OCI-LY7 (cell line): ENCODE data around the gene ANGPTL4. TPM values are rescaled to one million over a fixed set of nuclear protein-coding genes. Genes with fewer than 3 reads are reported as not detected.
"Not testable (repeated sequence)": the region's sequence is repeated elsewhere in the genome, so short reads cannot be mapped to it uniquely, and the experiment has no call there.

Experiments used
- BruUV-seq: library from RNA; stranded (reverse); fragments of 400-500 nt; replicated peaks from 2 replicates; lab custom pipeline; 2021; lab: Mats Ljungman, UMichigan
- CTCF ChIA-PET: fragments of 300-600 bp; sonication (Branson Sonifier 250); formaldehyde crosslinking; loops from one replicate; lab custom pipeline; 2022; ENCODE audit warnings: antibody characterized with exemption; ENCODE audit not compliant: unreplicated experiment; lab: Charles Lee
- POLR2A ChIA-PET: fragments of 300-600 bp; sonication (Branson Sonifier 250); formaldehyde crosslinking; loops from one replicate; lab custom pipeline; 2022; ENCODE audit warnings: antibody characterized with exemption; lab: Charles Lee
- DNase-seq: peaks from one replicate; pipeline ENCODE4 v3.0.0-alpha.2; 2015; ENCODE audit warnings: low spot score
- H2AFZ ChIP-seq: fragments of 200-600 bp; sonication (generic), shearing (Covaris generic); 2 replicates; pipeline ENCODE4 v1.6.1; 2014; ENCODE audit warnings: mild to moderate bottlenecking, antibody characterized with exemption, low read length, moderate library complexity
- H3K27ac ChIP-seq: fragments of 200-600 bp; sonication (generic); 2 replicates; pipeline ENCODE4 v1.5.1; 2014; ENCODE audit warnings: mixed run types, low read depth, mild to moderate bottlenecking, moderate library complexity, low read length, inconsistent platforms; ENCODE audit not compliant: poor library complexity, severe bottlenecking
- H3K36me3 ChIP-seq: fragments of 200-600 bp; sonication (generic); 2 replicates; pipeline ENCODE4 v1.6.1; 2014; ENCODE audit warnings: mild to moderate bottlenecking, antibody characterized with exemption, low read length, moderate library complexity, mixed read lengths; ENCODE audit not compliant: insufficient read depth
- H3K4me1 ChIP-seq: fragments of 200-600 bp; sonication (generic); 2 replicates; pipeline ENCODE4 v1.5.1; 2014; ENCODE audit warnings: mild to moderate bottlenecking, low read length; ENCODE audit not compliant: insufficient read depth, poor library complexity, severe bottlenecking
- H3K4me2 ChIP-seq: fragments of 200-600 bp; sonication (generic); 2 replicates; pipeline ENCODE4 v1.6.1; 2014; ENCODE audit warnings: mild to moderate bottlenecking, low read length
- H3K4me3 ChIP-seq: fragments of 200-600 bp; sonication (generic); 2 replicates; pipeline ENCODE4 v1.5.1; 2014; ENCODE audit warnings: mild to moderate bottlenecking, low read depth, low read length; ENCODE audit not compliant: poor library complexity, severe bottlenecking
- H3K79me2 ChIP-seq: fragments of 200-600 bp; sonication (generic); 2 replicates; pipeline ENCODE4 v1.6.1; 2016; ENCODE audit warnings: low read depth, mild to moderate bottlenecking, low read length, moderate library complexity, mixed read lengths; ENCODE audit not compliant: insufficient read depth
- H3K9me2 ChIP-seq: fragments of 200-600 bp; sonication (generic); 2 replicates; pipeline ENCODE4 v1.6.1; 2016; ENCODE audit warnings: mild to moderate bottlenecking, low read length, mixed read lengths; ENCODE audit not compliant: insufficient read depth
- H3K9me3 ChIP-seq: fragments of 200-600 bp; sonication (generic); 2 replicates; pipeline ENCODE4 v1.6.1; 2014; ENCODE audit warnings: mild to moderate bottlenecking, mixed run types, low read length, mixed read lengths
- H4K20me1 ChIP-seq: fragments of 200-600 bp; sonication (generic); 2 replicates; pipeline ENCODE4 v1.6.1; 2014; ENCODE audit warnings: mild to moderate bottlenecking, antibody characterized with exemption, low read length, moderate library complexity, mixed read lengths; ENCODE audit not compliant: insufficient read depth
- CTCF ChIP-seq: fragments of 200-600 bp; sonication (generic); conservative IDR thresholded peaks from 2 replicates; pipeline ENCODE4 v1.5.1; 2014; ENCODE audit warnings: mild to moderate bottlenecking, antibody characterized with exemption, low read length, moderate library complexity, mixed read lengths
- EZH2phosphoT487 ChIP-seq: fragments of 200-600 bp; sonication (generic); IDR thresholded peaks from 2 replicates; pipeline ENCODE4 v1.6.1; 2018; ENCODE audit warnings: low read depth, borderline replicate concordance, mild to moderate bottlenecking, mixed run types, antibody characterized with exemption, low read length, moderate library complexity, mixed read lengths
- intact Hi-C: fragments of 100-400 bp; cut with micrococcal nuclease; formaldehyde crosslinking; loops from one replicate; pipeline ENCODE4 v1.10.0; 2022; ENCODE audit not compliant: unreplicated experiment
- total RNA-seq, 2 experiments: library from RNA; depleted of rRNA in 1 of 2; stranded (reverse); fragments of >200 nt in 1 of 2; shearing (Covaris generic) in 1 of 2; gene quantifications; 2 replicates each; pipeline ENCODE4 v1.2.3, GENCODE V29; 2014 to 2022

The ANGPTL4 gene
- total RNA-seq, 2 experiments from 2014 or later = not detected

- Histone ChIP-seq H3K4me3 (no peak overlapping the region), H3K27ac (no peak overlapping the region), H3K4me1 (no peaks in the 10 kb centered on the region), H4K20me1 (no peaks in the 10 kb centered on the region), H3K36me3 (no peaks in the 10 kb centered on the region), H3K79me2 (no peaks in the 10 kb centered on the region), H2AFZ (no peak overlapping the region), H3K9me3 (no peaks in the 10 kb centered on the region), H3K9me2 (no peaks in the 10 kb centered on the region), H3K4me2 (no peak overlapping the region)
- no peak for TF ChIP-seq CTCF
- TF ChIP-seq EZH2phosphoT487 = no peak
- no peak for DNase-seq
- intact Hi-C loops = no loop called here
- ChIA-PET POLR2A (no interaction called here), CTCF (no interaction called here)
- BruUV-seq = no TSS peak
Measured at GRCh38 chr19:8371011-8371804, 7.3 kb downstream of the ANGPTL4 start.

GRCh38 chr19:8373867-8374813, 10.2 kb downstream of the ANGPTL4 start:
- Histone ChIP-seq H3K9me3 (no peaks in the 10 kb centered on the region), H3K4me2 (no peak overlapping the region), H3K4me1 (no peaks in the 10 kb centered on the region), H3K79me2 (no peaks in the 10 kb centered on the region), H3K36me3 (no peaks in the 10 kb centered on the region), H4K20me1 (no peaks in the 10 kb centered on the region), H3K4me3 (no peak overlapping the region), H2AFZ (no peak overlapping the region), H3K27ac (no peak overlapping the region), H3K9me2 (no peaks in the 10 kb centered on the region)
- intact Hi-C loops = no loop called here
- no peak for DNase-seq
- TF ChIP-seq CTCF (no peak), EZH2phosphoT487 (no peak)
- POLR2A ChIA-PET = no interaction called here
- CTCF ChIA-PET = no interaction called here
- no TSS peak for BruUV-seq

- H3K9me2 ChIP-seq, POLR2A ChIA-PET, intact Hi-C loops, BruUV-seq, H3K4me3 ChIP-seq, CTCF ChIA-PET, H4K20me1 ChIP-seq, H3K27ac ChIP-seq, H3K79me2 ChIP-seq, DNase-seq, H2AFZ ChIP-seq, H3K4me2 ChIP-seq, H3K4me1 ChIP-seq, H3K9me3 ChIP-seq, H3K36me3 ChIP-seq: not testable (repeated sequence)
Measured at GRCh38 chr19:8375766-8376165, 11.8 kb downstream of the ANGPTL4 start.

GRCh38 chr19:8376373-8376974, 12.5 kb downstream of the ANGPTL4 start:
- H3K4me2 ChIP-seq, H4K20me1 ChIP-seq, H3K79me2 ChIP-seq, H3K27ac ChIP-seq, H3K36me3 ChIP-seq, DNase-seq, CTCF ChIA-PET, POLR2A ChIA-PET, H2AFZ ChIP-seq, H3K4me1 ChIP-seq, BruUV-seq, H3K9me3 ChIP-seq, H3K9me2 ChIP-seq, H3K4me3 ChIP-seq, intact Hi-C loops: not testable (repeated sequence)
